ENCODE data around the gene WASHC2C.
"Not testable (repeated sequence)": the region's sequence is repeated elsewhere in the genome, so short reads cannot be mapped to it uniquely, and the experiment has no call there.

The WASHC2C gene

DNA sequence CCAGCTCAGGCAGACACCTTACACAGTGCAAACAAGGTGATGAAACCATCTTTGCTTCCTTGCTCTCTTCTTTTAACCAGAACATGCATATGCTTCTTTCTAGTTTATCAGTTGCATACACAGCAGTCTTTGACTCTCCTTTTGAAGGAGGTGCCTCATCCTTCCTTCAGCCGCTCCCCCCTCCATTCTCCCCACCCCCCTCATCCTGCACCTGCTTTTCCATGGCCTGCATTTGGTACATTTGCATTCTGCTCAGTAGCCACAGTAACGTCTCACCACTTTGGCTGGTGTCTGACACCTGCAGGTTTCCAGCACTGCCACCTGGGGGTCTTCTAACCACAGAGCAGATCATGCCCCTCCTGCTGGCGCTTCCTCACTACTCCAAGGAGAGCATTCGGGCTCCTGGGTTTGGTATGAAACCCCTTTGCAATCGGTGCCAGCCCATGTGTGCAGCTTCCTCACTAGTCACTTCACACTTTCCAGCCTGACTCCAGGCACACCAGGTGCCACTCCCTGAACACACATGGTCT, 60.2 kb downstream of the WASHC2C start:
- not testable (repeated sequence) for H3K9ac ChIP-seq (ENCODE audit: low read depth, low read length); H3K4me2 ChIP-seq (ENCODE audit: low read length); H3K4me3 ChIP-seq (ENCODE audit: low read length); H3K4me1 ChIP-seq (ENCODE audit: control insufficient read depth, insufficient read depth, low read length); H3K27me3 ChIP-seq (ENCODE audit: control insufficient read depth, insufficient read depth, low read length); H3K9me3 ChIP-seq (replicated peaks; ENCODE audit: low read length)
- H3K36me3 ChIP-seq (ENCODE audit: insufficient read depth, low read length), result peaks cover 13% of the 10 kb centered on the region

DNA sequence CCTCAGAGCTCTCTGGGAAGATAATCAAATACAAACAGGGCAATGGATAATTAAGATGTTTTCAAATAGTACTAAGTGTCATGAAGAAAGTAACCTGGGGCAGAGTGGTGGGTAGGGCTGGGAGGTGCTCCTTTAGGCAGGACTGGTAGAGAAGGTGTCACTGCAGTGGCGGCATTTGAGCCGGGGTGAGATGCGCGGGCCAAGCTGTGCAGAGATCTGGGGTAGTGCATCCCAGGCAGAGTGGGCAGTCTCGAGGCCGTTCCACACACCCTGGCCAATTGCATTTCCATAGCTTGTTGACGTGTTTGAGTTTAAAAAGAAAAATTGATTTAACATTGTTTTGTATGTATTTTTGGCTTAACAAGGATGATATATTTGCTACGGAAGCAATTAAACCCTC, 62.9 kb downstream of the WASHC2C start:
- not testable (repeated sequence) for H3K9me3 ChIP-seq (replicated peaks; ENCODE audit: low read length); H3K4me1 ChIP-seq (ENCODE audit: control insufficient read depth, insufficient read depth, low read length); H3K9ac ChIP-seq (ENCODE audit: low read depth, low read length); H3K27me3 ChIP-seq (ENCODE audit: control insufficient read depth, insufficient read depth, low read length); H3K4me2 ChIP-seq (ENCODE audit: low read length); H3K4me3 ChIP-seq (ENCODE audit: low read length)
- H3K36me3 ChIP-seq (ENCODE audit: insufficient read depth, low read length), result peaks cover 16% of the 10 kb centered on the region

GRCh38 chr10:45790694-45791426, 63.8 kb downstream of the WASHC2C start:
- not testable (repeated sequence) for H3K9ac ChIP-seq (ENCODE audit: low read depth, low read length); H3K4me1 ChIP-seq (ENCODE audit: control insufficient read depth, insufficient read depth, low read length); H3K4me3 ChIP-seq (ENCODE audit: low read length); H3K9me3 ChIP-seq (replicated peaks; ENCODE audit: low read length); H3K27me3 ChIP-seq (ENCODE audit: control insufficient read depth, insufficient read depth, low read length); H3K4me2 ChIP-seq (ENCODE audit: low read length)
- peaks cover 16% of the 10 kb centered on the region for H3K36me3 ChIP-seq (ENCODE audit: insufficient read depth, low read length)

DNA sequence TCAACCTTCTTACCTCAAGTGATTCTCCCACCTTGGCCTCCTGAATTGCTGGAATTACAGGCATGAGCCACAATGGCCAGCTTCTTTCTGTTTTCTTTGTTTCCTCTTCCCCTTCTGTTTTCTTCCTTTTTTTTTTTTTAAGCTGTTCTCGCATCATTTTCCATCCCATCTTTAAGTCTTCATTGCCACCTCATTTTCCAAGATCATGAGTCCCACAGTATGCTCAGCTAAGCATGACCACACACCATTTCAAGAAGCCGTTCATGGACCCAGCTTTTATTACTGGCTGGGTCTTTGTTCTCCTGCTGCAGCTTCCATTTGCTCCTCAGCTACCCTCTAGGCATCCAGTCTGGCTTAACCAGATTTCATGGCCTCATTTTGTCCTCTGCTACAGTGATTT, 67.7 kb downstream of the WASHC2C start:
- H3K4me2 ChIP-seq (ENCODE audit: low read length); H3K4me1 ChIP-seq (ENCODE audit: control insufficient read depth, insufficient read depth, low read length); H3K9ac ChIP-seq (ENCODE audit: low read depth, low read length); H3K27me3 ChIP-seq (ENCODE audit: control insufficient read depth, insufficient read depth, low read length); H3K4me3 ChIP-seq (ENCODE audit: low read length); H3K36me3 ChIP-seq (ENCODE audit: insufficient read depth, low read length); H3K9me3 ChIP-seq (replicated peaks; ENCODE audit: low read length): not testable (repeated sequence)

- H3K36me3 ChIP-seq (ENCODE audit: insufficient read depth, low read length), result not testable (repeated sequence)
Measured at GRCh38 chr10:45803060-45804010, 76.3 kb downstream of the WASHC2C start.

GRCh38 chr10:45804996-45805395, 77.9 kb downstream of the WASHC2C start:
- not testable (repeated sequence) for H3K4me3 ChIP-seq (ENCODE audit: low read length); H3K4me2 ChIP-seq (ENCODE audit: low read length); H3K9ac ChIP-seq (ENCODE audit: low read depth, low read length); H3K4me1 ChIP-seq (ENCODE audit: control insufficient read depth, insufficient read depth, low read length); H3K36me3 ChIP-seq (ENCODE audit: insufficient read depth, low read length); H3K9me3 ChIP-seq (replicated peaks; ENCODE audit: low read length)
- H3K27me3 ChIP-seq (ENCODE audit: control insufficient read depth, insufficient read depth, low read length), result peaks cover 31% of the 10 kb centered on the region

More at GRCh38 chr10:45803060-45804010, 76.3 kb downstream of the WASHC2C start:
- peaks cover 23% of the 10 kb centered on the region for H3K27me3 ChIP-seq (ENCODE audit: control insufficient read depth, insufficient read depth, low read length)
- not testable (repeated sequence) for H3K9me3 ChIP-seq (replicated peaks; ENCODE audit: low read length); H3K9ac ChIP-seq (ENCODE audit: low read depth, low read length); H3K4me1 ChIP-seq (ENCODE audit: control insufficient read depth, insufficient read depth, low read length); H3K4me3 ChIP-seq (ENCODE audit: low read length); H3K4me2 ChIP-seq (ENCODE audit: low read length)

DNA sequence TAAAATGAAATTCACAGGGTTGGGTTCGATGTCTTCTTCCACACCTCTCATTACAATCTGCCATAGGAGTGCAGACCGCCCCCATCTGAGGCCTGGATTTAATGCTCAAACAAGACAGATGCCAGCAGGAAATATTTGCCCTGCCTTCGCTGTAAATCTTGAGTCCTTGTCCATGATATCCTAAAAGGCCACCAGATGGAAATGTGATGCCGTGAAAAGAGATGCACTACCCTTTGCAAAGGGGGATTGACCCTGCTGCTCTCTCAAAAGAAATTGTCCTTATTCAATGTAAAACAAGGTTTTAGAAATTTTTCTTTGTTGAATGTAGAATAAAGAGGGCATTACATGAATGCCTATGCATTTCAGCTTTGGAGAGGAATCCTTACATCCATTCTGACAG, 82.8 kb downstream of the WASHC2C start:
- Histone ChIP-seq H3K36me3 (ENCODE audit: insufficient read depth, low read length) (no peaks in the 10 kb centered on the region), H3K9me3 (replicated peaks; ENCODE audit: low read length) (no peaks in the 10 kb centered on the region), H3K27me3 (ENCODE audit: control insufficient read depth, insufficient read depth, low read length) (peaks cover 25% of the 10 kb centered on the region), H3K4me1 (ENCODE audit: control insufficient read depth, insufficient read depth, low read length) (no peaks in the 10 kb centered on the region), H3K4me2 (ENCODE audit: low read length) (no peak overlapping the region), H3K4me3 (ENCODE audit: low read length) (no peak overlapping the region), H3K9ac (ENCODE audit: low read depth, low read length) (no peak overlapping the region)

GRCh38 chr10:45811075-45811474, 84.0 kb downstream of the WASHC2C start:
- peaks cover 19% of the 10 kb centered on the region for H3K27me3 ChIP-seq (ENCODE audit: control insufficient read depth, insufficient read depth, low read length)
- H3K4me1 ChIP-seq (ENCODE audit: control insufficient read depth, insufficient read depth, low read length), result no peaks in the 10 kb centered on the region
- no peak overlapping the region for H3K4me2 ChIP-seq (ENCODE audit: low read length)
- no peaks in the 10 kb centered on the region for H3K9me3 ChIP-seq (replicated peaks; ENCODE audit: low read length)
- no peak overlapping the region for H3K4me3 ChIP-seq (ENCODE audit: low read length)
- H3K36me3 ChIP-seq (ENCODE audit: insufficient read depth, low read length), result no peaks in the 10 kb centered on the region
- H3K9ac ChIP-seq (ENCODE audit: low read depth, low read length), result no peak overlapping the region

GRCh38 chr10:45812959-45813358, 85.9 kb downstream of the WASHC2C start:
- H3K9me3 ChIP-seq (replicated peaks; ENCODE audit: low read length); H3K9ac ChIP-seq (ENCODE audit: low read depth, low read length); H3K4me1 ChIP-seq (ENCODE audit: control insufficient read depth, insufficient read depth, low read length); H3K4me3 ChIP-seq (ENCODE audit: low read length); H3K4me2 ChIP-seq (ENCODE audit: low read length); H3K36me3 ChIP-seq (ENCODE audit: insufficient read depth, low read length): not testable (repeated sequence)
- H3K27me3 ChIP-seq (ENCODE audit: control insufficient read depth, insufficient read depth, low read length), result peaks cover 16% of the 10 kb centered on the region

- H3K36me3 ChIP-seq (ENCODE audit: insufficient read depth, low read length); H3K4me2 ChIP-seq (ENCODE audit: low read length); H3K27me3 ChIP-seq (ENCODE audit: control insufficient read depth, insufficient read depth, low read length); H3K4me3 ChIP-seq (ENCODE audit: low read length); H3K4me1 ChIP-seq (ENCODE audit: control insufficient read depth, insufficient read depth, low read length); H3K9me3 ChIP-seq (replicated peaks; ENCODE audit: low read length); H3K9ac ChIP-seq (ENCODE audit: low read depth, low read length): not testable (repeated sequence)
Measured at GRCh38 chr10:45814146-45814545, 87.1 kb downstream of the WASHC2C start.

DNA sequence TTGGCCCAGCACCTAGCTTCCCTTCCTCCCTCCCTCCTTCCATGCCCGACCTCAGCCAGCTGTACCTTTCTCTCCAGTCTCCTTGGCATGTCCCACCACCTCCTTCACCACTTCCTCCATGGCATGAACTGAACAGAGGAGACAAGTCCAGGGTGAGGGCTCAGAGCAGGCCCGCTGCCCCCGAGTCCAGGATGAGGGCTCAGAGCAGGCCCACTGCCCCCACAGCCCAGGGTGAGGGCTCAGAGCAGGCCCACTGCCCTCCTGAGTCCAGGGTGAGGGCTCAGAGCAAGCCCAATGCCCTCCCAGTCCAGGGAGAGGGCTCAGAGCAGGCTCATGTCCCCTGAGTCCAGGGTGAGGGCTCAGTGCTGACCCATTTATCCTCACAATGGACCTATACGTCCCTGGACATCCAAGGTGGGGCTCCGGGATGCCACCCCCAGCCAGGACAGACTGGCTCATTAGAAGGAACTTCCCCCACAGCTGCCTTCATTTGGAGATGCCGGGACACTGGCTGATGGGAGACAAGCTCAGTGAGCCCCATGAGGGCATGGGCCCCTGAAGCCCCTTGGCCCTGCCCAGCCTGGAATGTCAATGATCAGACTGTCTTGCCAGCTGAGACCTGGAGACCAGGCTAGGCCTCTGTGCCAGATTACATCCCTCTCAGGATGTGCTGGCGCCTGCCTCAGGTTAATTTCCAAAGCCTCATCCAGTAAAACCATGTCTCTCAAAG, 90.2 kb downstream of the WASHC2C start:
- Histone ChIP-seq H3K4me1 (ENCODE audit: control insufficient read depth, insufficient read depth, low read length) (no peaks in the 10 kb centered on the region), H3K9me3 (replicated peaks; ENCODE audit: low read length) (no peaks in the 10 kb centered on the region), H3K27me3 (ENCODE audit: control insufficient read depth, insufficient read depth, low read length) (no peaks in the 10 kb centered on the region), H3K4me2 (ENCODE audit: low read length) (no peak overlapping the region), H3K9ac (ENCODE audit: low read depth, low read length) (no peak overlapping the region), H3K4me3 (ENCODE audit: low read length) (no peak overlapping the region), H3K36me3 (ENCODE audit: insufficient read depth, low read length) (no peaks in the 10 kb centered on the region)

All from skeletal muscle satellite cell (primary cell).